ENCODE data around the gene DDX51.

DNA sequence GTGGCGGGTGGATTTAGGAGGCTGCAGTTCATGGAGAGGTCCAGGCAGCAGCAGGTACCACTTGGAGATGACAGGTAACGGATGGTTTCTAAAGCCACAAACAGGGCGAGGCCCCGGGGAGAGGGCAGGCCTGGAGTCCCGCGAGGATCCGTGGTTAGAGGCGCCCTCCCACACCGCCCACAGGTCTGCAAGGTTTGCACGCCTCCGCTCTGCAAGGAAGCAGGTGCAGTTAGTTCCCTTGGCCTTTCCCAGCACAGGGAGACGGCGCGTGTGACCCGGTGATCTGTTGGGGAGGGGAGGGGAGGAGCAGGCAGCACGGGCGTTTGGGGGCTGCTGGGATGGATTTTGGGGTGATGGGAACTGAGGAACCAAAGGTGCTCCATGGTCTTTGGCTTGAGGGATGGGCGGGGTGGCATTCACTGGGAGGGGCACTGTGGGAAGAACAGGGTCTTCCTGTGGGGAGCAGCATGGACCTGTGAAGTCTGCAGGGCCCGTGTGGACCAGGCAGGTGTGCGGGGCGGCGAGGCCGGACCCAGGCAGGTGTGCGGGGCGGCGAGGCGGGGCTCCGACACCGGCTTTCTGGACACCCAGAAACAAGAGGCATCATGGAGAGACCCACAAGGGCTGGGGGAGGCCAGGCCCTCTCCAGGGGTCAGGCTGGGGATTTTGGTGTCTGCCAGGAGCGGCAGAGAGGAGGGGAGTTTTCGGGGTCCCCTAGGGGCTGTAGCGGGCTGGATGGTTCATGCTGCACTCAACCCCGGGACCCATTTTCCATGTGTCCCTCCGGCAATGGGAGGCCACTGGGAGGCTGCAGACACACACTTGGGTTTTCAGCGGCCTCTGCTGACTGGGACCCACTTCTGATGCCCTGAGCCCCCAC lies 29.3 kb upstream of the DDX51 start:
- TF ChIP-seq, protein P1, sequence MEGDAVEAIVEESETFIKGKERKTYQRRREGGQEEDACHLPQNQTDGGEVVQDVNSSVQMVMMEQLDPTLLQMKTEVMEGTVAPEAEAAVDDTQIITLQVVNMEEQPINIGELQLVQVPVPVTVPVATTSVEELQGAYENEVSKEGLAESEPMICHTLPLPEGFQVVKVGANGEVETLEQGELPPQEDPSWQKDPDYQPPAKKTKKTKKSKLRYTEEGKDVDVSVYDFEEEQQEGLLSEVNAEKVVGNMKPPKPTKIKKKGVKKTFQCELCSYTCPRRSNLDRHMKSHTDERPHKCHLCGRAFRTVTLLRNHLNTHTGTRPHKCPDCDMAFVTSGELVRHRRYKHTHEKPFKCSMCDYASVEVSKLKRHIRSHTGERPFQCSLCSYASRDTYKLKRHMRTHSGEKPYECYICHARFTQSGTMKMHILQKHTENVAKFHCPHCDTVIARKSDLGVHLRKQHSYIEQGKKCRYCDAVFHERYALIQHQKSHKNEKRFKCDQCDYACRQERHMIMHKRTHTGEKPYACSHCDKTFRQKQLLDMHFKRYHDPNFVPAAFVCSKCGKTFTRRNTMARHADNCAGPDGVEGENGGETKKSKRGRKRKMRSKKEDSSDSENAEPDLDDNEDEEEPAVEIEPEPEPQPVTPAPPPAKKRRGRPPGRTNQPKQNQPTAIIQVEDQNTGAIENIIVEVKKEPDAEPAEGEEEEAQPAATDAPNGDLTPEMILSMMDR (IDR thresholded peaks at IDR 0.05), result no peak
- TF ChIP-seq POLR2A (IDR thresholded peaks at IDR 0.05; ENCODE audit: low read depth) (no peak), EP300 (IDR thresholded peaks at IDR 0.05) (no peak)

All from esophagus muscularis mucosa (tissue), 4 donors.